NT2/D1 (cell line): ENCODE data around the gene TMEM52.

Experiments
- SUZ12 ChIP-seq: IDR thresholded peaks from 2 replicates; pipeline ENCODE4 v1.6.1; 2011; ENCODE audit not compliant: insufficient read length, insufficient read depth; ENCODE audit errors: extremely low read depth
- YY1 ChIP-seq: IDR thresholded peaks from 2 replicates; pipeline ENCODE4 v1.6.1; 2011; ENCODE audit not compliant: insufficient read length, insufficient read depth
- ZNF274 ChIP-seq: IDR thresholded peaks from 2 replicates; pipeline ENCODE4 v1.6.1; 2011; ENCODE audit warnings: mild to moderate bottlenecking, low read depth, low read length

DNA sequence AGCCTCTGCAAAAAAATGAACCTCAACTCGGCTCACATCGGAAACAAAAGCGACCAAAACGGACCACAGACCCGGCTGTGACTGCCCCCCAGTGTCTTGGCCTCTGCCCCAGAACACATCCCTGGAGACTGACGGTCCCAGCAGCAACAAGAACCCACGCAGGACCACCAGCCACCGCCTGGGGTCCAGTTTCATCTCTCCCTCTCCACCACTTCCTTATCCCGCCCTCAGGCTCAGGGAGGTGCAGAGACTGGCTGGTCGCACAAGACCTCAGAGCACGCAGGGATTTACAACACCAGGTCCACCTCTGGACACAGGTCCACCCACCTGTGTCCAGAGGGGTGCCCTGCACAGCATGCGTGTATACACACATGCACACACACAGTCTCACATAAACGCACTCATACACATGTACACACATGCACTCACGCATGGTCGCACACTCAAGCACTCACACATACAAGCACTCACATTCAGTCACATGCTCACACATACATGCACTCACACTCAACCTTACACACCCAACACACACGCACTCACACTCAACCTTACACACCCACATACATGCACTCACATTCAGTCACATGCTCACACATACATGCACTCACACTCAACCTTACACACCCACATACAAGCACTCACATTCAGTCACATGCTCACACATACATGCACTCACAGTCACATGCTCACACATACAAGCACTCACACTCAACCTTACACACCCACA, 18.6 kb upstream of the TMEM52 start:
- TF ChIP-seq ZNF274 (no peak), SUZ12 (no peak), YY1 (no peak)
